ENCODE data around the gene SPATA7.

The SPATA7 gene

GRCh38 chr14:88479574-88479987 is 94.1 kb downstream of the SPATA7 start:
- in situ Hi-C loops (cut with MboI; ENCODE audit: low sequenced_read_pairs): no loop called here

DNA sequence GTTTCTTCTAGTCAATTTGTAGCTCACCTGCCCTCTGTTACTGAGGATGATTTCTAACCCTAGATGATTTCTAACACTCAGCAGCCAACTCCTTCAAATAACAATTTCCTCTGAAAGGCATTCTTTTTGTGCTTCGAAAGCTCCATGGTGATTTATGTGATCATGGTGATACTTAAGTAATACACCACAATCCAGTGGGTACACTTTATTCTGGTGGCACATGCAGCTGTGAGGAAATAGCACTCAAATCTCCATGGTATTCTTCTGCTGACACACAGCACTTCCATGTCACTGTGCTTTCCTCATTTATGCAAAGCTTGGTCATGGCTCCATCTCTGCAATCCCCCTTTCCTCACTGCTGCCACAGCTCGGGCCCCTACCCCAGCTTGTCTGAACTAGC is 95.6 kb downstream of the SPATA7 start:
- in situ Hi-C loops (cut with MboI; ENCODE audit: low sequenced_read_pairs): no loop called here

- in situ Hi-C loops (cut with MboI; ENCODE audit: low sequenced_read_pairs): no loop called here
These were observed 96.3 kb downstream of the SPATA7 start for GRCh38 chr14:88481794-88482193.

DNA sequence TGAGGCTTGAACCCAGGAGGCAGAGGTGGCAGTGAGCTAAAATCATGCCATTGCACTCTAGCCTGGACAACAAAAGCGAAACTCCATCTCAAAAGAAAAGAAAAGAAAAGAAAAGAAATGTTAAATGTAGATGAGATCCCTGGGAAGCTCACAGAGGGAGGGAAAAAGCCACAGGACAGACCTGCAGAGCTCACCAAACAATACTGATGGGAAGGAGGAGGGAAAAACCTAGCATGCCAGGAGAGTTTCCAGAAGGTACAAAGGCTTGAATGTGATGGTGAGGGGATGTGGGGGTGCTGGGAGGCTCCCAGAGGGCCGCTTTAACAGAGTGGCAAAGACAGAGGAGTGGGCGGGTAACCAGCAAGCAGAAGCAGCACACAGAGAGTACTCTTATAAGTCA is 97.1 kb downstream of the SPATA7 start:
- in situ Hi-C loops (cut with MboI; ENCODE audit: low sequenced_read_pairs): no loop called here
